AG04449 (cell line): ENCODE data around the gene SH3D19.
A peak's percentile ranks its signal among the peaks of the same experiment; 100 is the strongest.

ENCODE experiments used
- CTCF ChIA-PET: fragments of 350-600 bp; formaldehyde crosslinking; extraction: SDS; loops from one replicate; lab custom pipeline; 2021; ENCODE audit warnings: antibody characterized with exemption; lab: Yijun Ruan, JAX
- POLR2A ChIA-PET: fragments of 400-600, 350-600 bp; formaldehyde crosslinking; extraction: SDS; loops from one replicate; lab custom pipeline; 2020; ENCODE audit warnings: antibody characterized with exemption, inconsistent platforms; lab: Yijun Ruan, JAX
- DNase-seq: peaks from one replicate; pipeline ENCODE4 v3.0.0-alpha.2; 2010; ENCODE audit warnings: low read depth, low spot score
- H3K4me3 ChIP-seq: 2 replicates; pipeline ENCODE4 v1.5.1; 2011; ENCODE audit warnings: low read depth, mild to moderate bottlenecking, control low read depth, low read length
- CTCF ChIP-seq: IDR thresholded peaks from one replicate; pipeline ENCODE4 v1.5.1; 2011; ENCODE audit warnings: mild to moderate bottlenecking, moderate library complexity, low read length, control low read depth, inconsistent platforms; ENCODE audit not compliant: insufficient read depth; ENCODE audit errors: missing control alignments

SH3D19 gene

GRCh38 chr4:151226004-151226932 is 99.1 kb downstream of the SH3D19 start:
- peak; percentile 33 for DNase-seq
- no peak for TF ChIP-seq CTCF
- peak overlapping the region; percentile 52 for H3K4me3 ChIP-seq
- CTCF ChIA-PET: no interaction called here
- POLR2A ChIA-PET: interaction anchor here (0.6 to 1.3 kb wide), 3 partner anchors 52 to 192 kb away, joined by 3 to 5 read pairs (median 3); partner anchors contain the start of gene SH3D19

- POLR2A ChIA-PET: no interaction called here
- no peak overlapping the region for H3K4me3 ChIP-seq
- CTCF ChIA-PET: interaction anchor here (0.6 kb wide), 1 partner anchor 112 kb away, joined by 3 read pairs; no protein-coding TSS in a partner anchor
- DNase-seq: no peak
- TF ChIP-seq CTCF: no peak
Observed at GRCh38 chr4:151223465-151223864, 101.9 kb downstream of the SH3D19 start.

GRCh38 chr4:151219948-151220347 is 105.5 kb downstream of the SH3D19 start:
- no peak for DNase-seq
- POLR2A ChIA-PET: no interaction called here
- no peak for TF ChIP-seq CTCF
- CTCF ChIA-PET: interaction anchor here (0.5 to 1.0 kb wide), 2 partner anchors 26 to 57 kb away, joined by 3 read pairs; partner anchors contain the start of gene PRSS48
- no peak overlapping the region for H3K4me3 ChIP-seq

- no peak overlapping the region for H3K4me3 ChIP-seq
- no peak for DNase-seq
- TF ChIP-seq CTCF: no peak
- POLR2A ChIA-PET: no interaction called here
- CTCF ChIA-PET: no interaction called here
Observed at GRCh38 chr4:151219091-151219490, 106.3 kb downstream of the SH3D19 start.

- POLR2A ChIA-PET: no interaction called here
- DNase-seq: no peak
- no peak for TF ChIP-seq CTCF
Observed at GRCh38 chr4:151218343-151218742, 107.1 kb downstream of the SH3D19 start.

GRCh38 chr4:151217326-151217725 is 108.1 kb downstream of the SH3D19 start:
- TF ChIP-seq CTCF: no peak
- H3K4me3 ChIP-seq: no peak overlapping the region
- no peak for DNase-seq
- ChIA-PET POLR2A (no interaction called here), CTCF (interaction anchor here (1.0 to 1.3 kb wide), 2 partner anchors 19 to 21 kb away, joined by 3 read pairs; no protein-coding TSS in a partner anchor)

More at GRCh38 chr4:151218343-151218742, 107.1 kb downstream of the SH3D19 start:
- CTCF ChIA-PET: no interaction called here
- no peak overlapping the region for H3K4me3 ChIP-seq
